Fibroblast of lung (primary cell): ENCODE data around the gene MAP1LC3B. TPM values are rescaled to one million over a fixed set of nuclear protein-coding genes. Genes with fewer than 3 reads are reported as not detected.

Experiments
- DNase-seq, 2 donors: peaks; one replicate each; pipeline versions ENCODE4 v3.0.0 to v3.0.0-alpha.2; 2010; ENCODE audit warnings: low read depth in 2 of 2
- H2AFZ ChIP-seq: 2 replicates; pipeline ENCODE4 v1.5.1; 2012; ENCODE audit warnings: low read length, control low read depth, inconsistent platforms
- H3K27ac ChIP-seq: 2 replicates; pipeline ENCODE4 v1.5.1; 2011; ENCODE audit warnings: low read length, control low read depth; ENCODE audit not compliant: insufficient read depth
- H3K27me3 ChIP-seq: 2 replicates; pipeline ENCODE4 v1.5.1; 2011; ENCODE audit warnings: mild to moderate bottlenecking, low read length; ENCODE audit not compliant: control insufficient read depth, insufficient read depth
- H3K36me3 ChIP-seq: 2 replicates; pipeline ENCODE4 v1.5.1; 2011; ENCODE audit warnings: low read length; ENCODE audit not compliant: control insufficient read depth, insufficient read depth
- H3K4me1 ChIP-seq: 2 replicates; pipeline ENCODE4 v1.5.1; 2011; ENCODE audit warnings: low read length; ENCODE audit not compliant: control insufficient read depth, insufficient read depth; ENCODE audit errors: extremely low read depth
- H3K4me2 ChIP-seq: 2 replicates; pipeline ENCODE4 v1.5.1; 2011; ENCODE audit warnings: low read length, control low read depth; ENCODE audit not compliant: insufficient read depth; ENCODE audit errors: extremely low read depth
- H3K4me3 ChIP-seq, 4 experiments: fragments of 200-600 bp in 1 of 4; sonication (generic) in 1 of 4; replicated peaks in 1 of 4; 2 replicates each; pipeline ENCODE4 v1.5.1; 2011 to 2016; ENCODE audit warnings: low read length in 4 of 4, low read depth in 3 of 4, mild to moderate bottlenecking in 3 of 4, control low read depth in 2 of 4, inconsistent platforms in 1 of 4, mixed read lengths in 1 of 4; ENCODE audit not compliant: insufficient read depth in 1 of 4; ENCODE audit errors: control extremely low read depth in 1 of 4
- H3K79me2 ChIP-seq: 2 replicates; pipeline ENCODE4 v1.5.1; 2012; ENCODE audit warnings: mild to moderate bottlenecking, low read length, inconsistent platforms; ENCODE audit not compliant: control insufficient read depth, insufficient read depth
- H3K9ac ChIP-seq: 2 replicates; pipeline ENCODE4 v1.5.1; 2011; ENCODE audit warnings: mild to moderate bottlenecking, low read length, control low read depth; ENCODE audit not compliant: insufficient read depth
- H3K9me3 ChIP-seq: 2 replicates; pipeline ENCODE4 v1.5.1; 2012; ENCODE audit warnings: low read depth, low read length; ENCODE audit not compliant: control insufficient read depth, insufficient read depth
- H4K20me1 ChIP-seq: 2 replicates; pipeline ENCODE4 v1.5.1; 2011; ENCODE audit warnings: low read length; ENCODE audit not compliant: control insufficient read depth, insufficient read depth; ENCODE audit errors: extremely low read depth
- EZH2 ChIP-seq: IDR thresholded peaks from 2 replicates; pipeline ENCODE4 v1.5.1; 2012; ENCODE audit warnings: low read length, control low read depth, mild to moderate bottlenecking; ENCODE audit errors: missing control alignments
- polyA plus RNA-seq, 2 donors: library from polyadenylated mRNA; depleted of rRNA in 1 of 2; stranded (reverse) in 1 of 2; unstranded in 1 of 2; fragments of >200 nt; gene quantifications; 2 replicates each; pipeline ENCODE4 v1.2.1, GENCODE V29; 2011 to 2012; ENCODE audit warnings: missing spikeins in 1 of 2
- total RNA-seq: library from RNA; depleted of rRNA; stranded (reverse); fragments of >200 nt; gene quantifications from 2 replicates; pipeline ENCODE4 v1.2.1, GENCODE V29; 2014
- TF ChIP-seq, protein P1 (sequence below), 2 donors: IDR thresholded peaks in 1 of 2; conservative IDR thresholded peaks in 1 of 2; 1 replicate in 1 of 2; 2 replicates in 1 of 2; pipeline ENCODE4 v1.5.1; 2011 to 2012; ENCODE audit warnings: low read length in 2 of 2, control low read depth in 1 of 2, inconsistent platforms in 1 of 2, low read depth in 1 of 2, mild to moderate bottlenecking in 1 of 2

Gene MAP1LC3B
- total and polyA plus RNA-seq, 2 donors (not counting 1 experiment from before 2014, with no cell fraction given): 41.1 to 67.6 TPM

- TF ChIP-seq, protein P1, sequence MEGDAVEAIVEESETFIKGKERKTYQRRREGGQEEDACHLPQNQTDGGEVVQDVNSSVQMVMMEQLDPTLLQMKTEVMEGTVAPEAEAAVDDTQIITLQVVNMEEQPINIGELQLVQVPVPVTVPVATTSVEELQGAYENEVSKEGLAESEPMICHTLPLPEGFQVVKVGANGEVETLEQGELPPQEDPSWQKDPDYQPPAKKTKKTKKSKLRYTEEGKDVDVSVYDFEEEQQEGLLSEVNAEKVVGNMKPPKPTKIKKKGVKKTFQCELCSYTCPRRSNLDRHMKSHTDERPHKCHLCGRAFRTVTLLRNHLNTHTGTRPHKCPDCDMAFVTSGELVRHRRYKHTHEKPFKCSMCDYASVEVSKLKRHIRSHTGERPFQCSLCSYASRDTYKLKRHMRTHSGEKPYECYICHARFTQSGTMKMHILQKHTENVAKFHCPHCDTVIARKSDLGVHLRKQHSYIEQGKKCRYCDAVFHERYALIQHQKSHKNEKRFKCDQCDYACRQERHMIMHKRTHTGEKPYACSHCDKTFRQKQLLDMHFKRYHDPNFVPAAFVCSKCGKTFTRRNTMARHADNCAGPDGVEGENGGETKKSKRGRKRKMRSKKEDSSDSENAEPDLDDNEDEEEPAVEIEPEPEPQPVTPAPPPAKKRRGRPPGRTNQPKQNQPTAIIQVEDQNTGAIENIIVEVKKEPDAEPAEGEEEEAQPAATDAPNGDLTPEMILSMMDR (conservative IDR thresholded peaks at IDR 0.05 in 1 of 2, IDR thresholded peaks at IDR 0.05 in 1 of 2; ENCODE audit: low read depth in 1 of 2, low read length in 2 of 2): no peak
- no peak for TF ChIP-seq EZH2
- no peaks in the 10 kb centered on the region for H3K9me3 ChIP-seq
- no peaks in the 10 kb centered on the region for H4K20me1 ChIP-seq
Observed at GRCh38 chr16:87369117-87369765, 22.9 kb upstream of the MAP1LC3B start.

GRCh38 chr16:87369796-87370719 is 22.1 kb upstream of the MAP1LC3B start:
- Histone ChIP-seq H3K4me2 (no peak overlapping the region), H2AFZ (no peak overlapping the region), H3K36me3 (no peaks in the 10 kb centered on the region), H3K79me2 (peaks cover 46% of the 10 kb centered on the region), H3K4me3 (no peak overlapping the region), H3K27ac (no peak overlapping the region), H3K4me1 (no peaks in the 10 kb centered on the region), H3K9me3 (no peaks in the 10 kb centered on the region), H4K20me1 (no peaks in the 10 kb centered on the region), H3K27me3 (no peaks in the 10 kb centered on the region), H3K9ac (no peak overlapping the region)
- DNase-seq: no peak
- no peak for TF ChIP-seq EZH2
- TF ChIP-seq, protein P1 (conservative IDR thresholded peaks at IDR 0.05 in 1 of 2, IDR thresholded peaks at IDR 0.05 in 1 of 2; ENCODE audit: low read depth in 1 of 2, low read length in 2 of 2): no peak

More at GRCh38 chr16:87369117-87369765, 22.9 kb upstream of the MAP1LC3B start:
- H3K4me2 ChIP-seq: no peak overlapping the region
- H2AFZ ChIP-seq: no peak overlapping the region
- H3K4me1 ChIP-seq: peaks cover 2% of the 10 kb centered on the region
- H3K27me3 ChIP-seq: no peaks in the 10 kb centered on the region
- peaks cover 43% of the 10 kb centered on the region for H3K79me2 ChIP-seq
- no peak overlapping the region for H3K9ac ChIP-seq
- H3K36me3 ChIP-seq: no peaks in the 10 kb centered on the region
- H3K4me3 ChIP-seq: no peak overlapping the region
- H3K27ac ChIP-seq: no peak overlapping the region
- DNase-seq: no peak

DNA sequence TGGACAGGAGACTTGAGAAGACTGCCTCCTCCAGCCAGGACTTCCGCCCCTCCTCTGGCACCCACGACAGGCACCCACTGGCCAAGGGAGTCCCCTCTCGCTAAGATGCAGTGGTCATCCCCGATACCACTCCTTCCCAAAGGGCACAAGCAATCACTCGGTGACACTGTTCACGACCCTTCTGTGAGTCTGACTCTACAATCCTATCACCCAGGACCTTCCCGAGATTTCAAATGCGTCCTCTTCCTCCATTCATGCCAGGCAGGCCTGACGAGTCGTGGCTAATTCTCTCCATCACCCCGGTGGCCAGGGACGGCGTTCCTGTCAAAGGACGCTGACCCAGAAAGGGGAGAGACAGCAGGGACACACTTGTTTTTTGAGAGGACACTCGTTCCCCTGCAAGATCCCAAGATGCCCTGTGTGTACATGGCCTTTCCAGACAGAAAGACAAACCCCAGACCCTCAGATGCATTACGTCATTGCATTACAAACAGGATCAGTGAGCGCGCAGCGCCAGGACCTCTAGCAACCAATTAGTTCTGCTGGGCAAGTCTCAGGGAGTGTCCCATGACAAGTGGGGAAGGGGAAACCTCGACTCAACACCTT is 20.8 kb upstream of the MAP1LC3B start:
- peaks cover 51% of the 10 kb centered on the region for H3K79me2 ChIP-seq
- H3K27me3 ChIP-seq: no peaks in the 10 kb centered on the region
- H3K36me3 ChIP-seq: no peaks in the 10 kb centered on the region
- no peak for DNase-seq
- peaks cover 6% of the 10 kb centered on the region for H3K4me1 ChIP-seq
- no peak overlapping the region for H3K9ac ChIP-seq
- no peak overlapping the region for H2AFZ ChIP-seq
- no peaks in the 10 kb centered on the region for H3K9me3 ChIP-seq
- no peak overlapping the region for H3K27ac ChIP-seq
- no peak overlapping the region for H3K4me3 ChIP-seq
- H3K4me2 ChIP-seq: no peak overlapping the region
- H4K20me1 ChIP-seq: no peaks in the 10 kb centered on the region
- TF ChIP-seq, protein P1 (conservative IDR thresholded peaks at IDR 0.05 in 1 of 2, IDR thresholded peaks at IDR 0.05 in 1 of 2; ENCODE audit: low read depth in 1 of 2, low read length in 2 of 2): no peak
- no peak for TF ChIP-seq EZH2
